IPS-11a (cell line): ENCODE data around the gene KCNN1.
"Not testable (repeated sequence)": the region's sequence is repeated elsewhere in the genome, so short reads cannot be mapped to it uniquely, and the experiment has no call there.

Source experiments
- H3K4me3 ChIP-seq: one replicate; pipeline ENCODE4 v1.5.1; 2013; ENCODE audit warnings: low read depth, low read length, control low read depth

The KCNN1 gene

GRCh38 chr19:17967257-17968051, 547 bp downstream of the KCNN1 start:
- peak overlapping the region; percentile 22 for H3K4me3 ChIP-seq

GRCh38 chr19:17968362-17968761, 1.5 kb downstream of the KCNN1 start:
- H3K4me3 ChIP-seq: no peak overlapping the region

- no peak overlapping the region for H3K4me3 ChIP-seq
These were observed 2.3 kb downstream of the KCNN1 start for GRCh38 chr19:17969096-17969792.

- no peak overlapping the region for H3K4me3 ChIP-seq
These were observed 5.3 kb downstream of the KCNN1 start for GRCh38 chr19:17972230-17972629.

- H3K4me3 ChIP-seq: no peak overlapping the region
These were observed 6.9 kb downstream of the KCNN1 start for GRCh38 chr19:17973759-17974158.

GRCh38 chr19:17974551-17974950, 7.6 kb downstream of the KCNN1 start:
- no peak overlapping the region for H3K4me3 ChIP-seq

- no peak overlapping the region for H3K4me3 ChIP-seq
These were observed 8.1 kb downstream of the KCNN1 start for GRCh38 chr19:17975032-17975431.

- H3K4me3 ChIP-seq: no peak overlapping the region
These were observed 10.1 kb downstream of the KCNN1 start for GRCh38 chr19:17977021-17977420.

GRCh38 chr19:17977488-17977887, 10.6 kb downstream of the KCNN1 start:
- H3K4me3 ChIP-seq: no peak overlapping the region

- H3K4me3 ChIP-seq: no peak overlapping the region
These were observed 14.7 kb downstream of the KCNN1 start for GRCh38 chr19:17981611-17982010.

- no peak overlapping the region for H3K4me3 ChIP-seq
These were observed 15.5 kb downstream of the KCNN1 start for GRCh38 chr19:17982430-17982829.

GRCh38 chr19:17985037-17985818, 18.3 kb downstream of the KCNN1 start:
- H3K4me3 ChIP-seq: no peak overlapping the region

GRCh38 chr19:17986569-17986968, 19.7 kb downstream of the KCNN1 start:
- not testable (repeated sequence) for H3K4me3 ChIP-seq

GRCh38 chr19:17988161-17988560, 21.3 kb downstream of the KCNN1 start:
- no peak overlapping the region for H3K4me3 ChIP-seq

- H3K4me3 ChIP-seq: no peak overlapping the region
These were observed 22.7 kb downstream of the KCNN1 start for GRCh38 chr19:17989425-17990094.

- no peak overlapping the region for H3K4me3 ChIP-seq
These were observed 26.3 kb downstream of the KCNN1 start for GRCh38 chr19:17993076-17993813.

GRCh38 chr19:17996826-17997316, 30.0 kb downstream of the KCNN1 start:
- H3K4me3 ChIP-seq: no peak overlapping the region

- H3K4me3 ChIP-seq: no peak overlapping the region
These were observed 31.3 kb downstream of the KCNN1 start for GRCh38 chr19:17997969-17998826.

GRCh38 chr19:17998827-17999150, 31.9 kb downstream of the KCNN1 start:
- H3K4me3 ChIP-seq: no peak overlapping the region
